GM21390 (cell line): ENCODE data around the gene MRPS18A.

Source experiments
- ATAC-seq: cut with Tn5 transposase; IDR thresholded peaks from one replicate; pipeline ENCODE4 v1.9.1; 2021; ENCODE audit not compliant: unreplicated experiment

MRPS18A gene

DNA sequence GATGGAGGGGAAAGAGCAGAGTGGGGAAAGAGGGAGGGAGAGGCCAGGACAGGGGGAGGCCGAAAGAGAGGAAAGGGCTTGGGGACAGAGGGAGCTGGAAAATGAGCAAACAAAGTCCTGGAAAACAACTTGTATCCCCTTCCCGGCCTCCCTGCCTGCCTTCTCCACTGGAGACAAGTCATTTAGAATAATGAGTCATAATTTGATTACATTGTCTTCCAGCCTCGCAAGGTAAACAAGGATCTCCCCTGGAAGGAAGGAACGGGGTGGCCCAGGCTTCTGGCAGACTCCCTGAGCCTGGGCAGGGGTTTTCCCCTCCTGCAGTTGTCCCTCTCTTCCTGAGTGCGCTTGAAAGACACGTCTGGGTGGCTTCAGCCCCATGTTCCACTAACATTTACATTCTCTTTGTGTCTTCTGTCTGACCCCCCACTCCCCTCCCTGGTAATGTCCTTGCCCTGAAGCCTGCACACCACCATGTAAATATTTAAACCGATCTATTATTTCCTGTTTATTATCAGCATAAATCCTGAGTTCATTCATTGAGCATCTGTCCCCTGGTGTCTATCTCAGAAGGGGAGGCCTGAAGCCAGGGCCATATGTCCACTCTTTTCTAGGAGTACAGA lies 12.1 kb upstream of the MRPS18A start:
- no peak for ATAC-seq

- no peak for ATAC-seq
Measured at GRCh38 chr6:43698584-43699349, 11.2 kb upstream of the MRPS18A start.

DNA sequence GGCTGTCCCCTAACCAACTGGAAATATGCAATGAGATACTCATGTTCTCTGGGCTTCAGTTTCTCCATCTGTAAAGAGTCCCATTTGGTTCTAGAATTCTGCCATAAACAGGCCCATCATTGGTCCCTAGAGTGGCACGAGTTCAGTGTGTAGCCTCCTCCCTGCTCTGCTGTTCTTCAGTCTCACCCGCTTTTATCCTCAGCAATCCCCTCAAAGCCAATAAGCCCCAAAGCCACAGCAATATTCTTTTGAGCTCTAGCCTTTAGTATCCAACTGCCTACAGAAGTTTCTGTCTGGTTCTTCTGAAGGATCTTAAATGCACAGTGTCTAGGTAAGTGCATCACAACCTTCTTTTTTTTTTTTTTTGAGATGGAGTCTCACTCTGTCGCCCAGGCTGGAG lies 9.8 kb upstream of the MRPS18A start:
- no peak for ATAC-seq

DNA sequence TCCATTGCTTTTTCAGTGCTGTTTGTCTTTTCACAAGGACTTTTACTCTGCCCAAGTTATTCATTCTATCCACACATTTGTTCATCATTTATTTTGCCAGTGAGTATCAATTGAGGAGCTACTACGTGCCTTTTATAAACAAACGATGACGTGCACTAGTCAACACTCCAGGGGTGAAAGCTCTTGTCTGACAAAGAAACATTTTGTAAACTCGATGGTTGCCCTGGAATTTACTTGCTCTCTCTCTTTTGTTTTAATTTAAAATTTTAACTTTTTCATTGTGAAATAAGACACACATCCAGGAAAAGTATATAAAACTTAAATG lies 8.3 kb upstream of the MRPS18A start:
- no peak for ATAC-seq

GRCh38 chr6:43695215-43695966 lies 7.8 kb upstream of the MRPS18A start:
- no peak for ATAC-seq

DNA sequence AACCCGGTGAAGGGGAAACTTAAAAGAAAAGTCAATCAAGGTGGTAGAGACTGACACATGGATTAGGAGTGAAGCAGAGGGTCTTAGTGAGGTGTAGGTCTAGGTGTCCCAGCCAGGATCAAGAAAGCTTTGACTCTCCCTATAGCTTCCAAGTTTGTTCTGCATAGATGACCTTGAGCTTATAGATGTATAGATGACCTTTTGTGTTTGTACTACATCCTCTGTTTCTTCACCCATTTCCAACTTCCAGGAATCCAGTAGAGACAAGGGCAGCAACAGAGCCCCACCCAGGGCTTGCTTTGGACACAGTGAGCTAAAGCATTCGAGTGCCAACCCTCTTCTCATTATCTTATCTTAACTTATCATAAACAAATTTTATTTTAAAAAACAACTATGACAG lies 1.8 kb upstream of the MRPS18A start:
- no peak for ATAC-seq

- no peak for ATAC-seq
Measured at GRCh38 chr6:43687079-43687436, 533 bp downstream of the MRPS18A start.

DNA sequence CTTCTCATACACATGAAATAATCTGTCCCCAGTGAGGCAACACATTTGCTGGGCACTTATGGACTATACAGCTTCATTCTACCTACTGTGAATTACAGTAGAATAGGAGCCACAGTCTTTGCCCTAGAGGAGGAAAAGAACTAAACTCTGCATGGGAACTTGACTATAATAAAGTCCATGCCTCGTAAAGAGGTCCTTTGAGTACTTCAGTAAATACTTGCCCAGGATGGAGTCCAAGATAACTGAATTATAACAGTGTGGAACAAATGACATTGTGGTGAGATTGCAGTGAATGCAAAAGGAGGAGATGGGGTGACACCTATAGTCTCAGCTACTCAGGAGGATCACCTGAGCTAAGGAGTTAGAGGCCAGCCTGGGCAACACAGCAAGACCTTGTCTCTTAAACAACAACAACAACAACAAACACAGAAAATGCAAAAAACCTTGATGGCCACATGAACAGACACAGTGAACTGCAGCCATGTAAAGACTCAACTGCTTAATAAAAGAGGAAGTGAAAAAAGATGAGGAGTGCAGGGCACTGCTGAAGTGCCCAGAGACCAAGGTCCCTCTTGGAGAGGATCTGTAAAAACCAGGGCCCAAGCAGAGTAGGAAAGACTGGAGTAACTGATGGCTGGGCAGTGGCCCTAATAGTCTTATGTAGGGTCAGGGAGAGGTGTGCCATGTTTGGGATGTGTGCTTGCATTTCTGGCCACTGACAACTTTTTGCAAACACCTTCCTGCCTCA lies 3.7 kb downstream of the MRPS18A start:
- ATAC-seq, result no peak

GRCh38 chr6:43682724-43683429 lies 4.7 kb downstream of the MRPS18A start:
- ATAC-seq, result no peak

DNA sequence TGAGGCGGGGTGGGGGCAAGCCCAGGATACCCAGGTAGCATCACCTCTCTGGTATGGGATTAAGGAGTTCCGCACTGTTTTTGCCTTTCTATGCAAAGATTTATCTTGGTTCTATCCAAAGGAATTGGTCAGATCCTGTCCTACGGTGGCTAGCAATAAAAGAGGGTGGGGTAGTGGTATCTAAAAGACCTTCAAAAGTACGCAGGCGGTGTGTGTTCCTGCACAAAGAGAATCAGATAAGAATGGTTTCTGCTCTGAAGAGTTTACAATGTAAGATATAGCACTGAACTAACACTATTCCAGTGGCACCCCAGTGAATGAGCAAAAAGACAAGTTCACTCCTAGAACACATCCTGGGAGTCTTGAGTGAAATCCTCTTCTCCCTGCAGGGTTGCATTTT lies 6.3 kb downstream of the MRPS18A start:
- ATAC-seq, result no peak

DNA sequence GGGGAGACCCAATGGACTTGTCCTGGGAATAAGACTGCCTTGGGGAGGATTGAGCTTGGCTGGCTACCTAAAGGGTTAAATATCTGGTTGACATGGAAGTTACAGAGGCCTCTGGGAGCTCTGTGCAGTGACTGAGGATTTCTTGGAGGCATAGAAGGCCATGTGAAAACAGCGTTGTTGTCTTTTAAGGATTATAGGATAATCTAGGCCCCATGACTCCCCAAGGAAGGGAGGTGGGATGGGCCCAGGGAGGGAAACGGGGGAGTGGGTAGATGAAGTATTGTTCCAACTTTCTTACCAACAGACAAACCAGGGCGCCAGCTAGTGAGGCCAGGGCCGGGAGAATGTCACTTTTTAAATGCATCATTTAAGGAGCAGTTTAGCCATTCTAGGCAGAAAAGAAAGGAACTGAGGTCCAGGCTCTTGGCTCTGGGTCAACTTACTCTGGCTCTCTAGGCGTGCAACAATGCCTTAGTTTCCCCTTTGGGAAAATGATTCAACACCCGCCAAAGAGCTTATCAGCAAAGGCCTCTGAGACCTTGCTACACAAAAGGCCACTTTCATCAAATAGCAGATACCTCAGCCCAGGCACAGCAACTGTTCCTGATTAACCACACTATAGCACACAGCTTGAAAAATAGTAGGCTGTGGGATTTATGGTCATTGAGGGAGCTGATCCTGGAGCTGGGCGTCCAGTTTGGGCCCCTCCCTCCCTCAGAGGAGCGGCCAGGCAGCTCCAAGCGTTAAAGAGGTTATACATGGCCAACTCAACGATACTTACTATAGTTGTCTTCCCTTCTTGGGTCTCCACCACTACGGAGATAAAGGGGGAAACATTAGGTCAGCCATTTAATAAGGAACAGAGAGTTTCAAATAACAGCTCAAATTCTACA lies 7.0 kb downstream of the MRPS18A start:
- no peak for ATAC-seq

DNA sequence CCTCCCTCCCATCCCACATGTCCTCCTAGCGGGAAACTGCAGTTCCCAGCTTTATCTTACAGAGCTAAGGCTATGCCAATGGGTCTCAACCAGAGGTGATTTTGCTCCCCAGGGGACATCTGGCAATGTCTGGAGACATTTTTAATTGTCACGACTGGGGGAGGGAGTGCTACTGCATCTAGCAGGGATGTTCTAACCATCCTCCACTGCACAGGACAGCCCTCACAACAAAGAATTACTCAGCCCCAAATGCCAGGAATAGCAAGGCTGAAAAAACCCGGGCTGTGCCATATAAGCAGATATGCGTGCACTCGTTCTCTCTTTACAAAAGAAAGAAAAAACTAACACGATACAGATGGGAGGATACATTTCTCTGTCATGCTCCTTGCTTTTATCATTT lies 8.5 kb downstream of the MRPS18A start:
- no peak for ATAC-seq

DNA sequence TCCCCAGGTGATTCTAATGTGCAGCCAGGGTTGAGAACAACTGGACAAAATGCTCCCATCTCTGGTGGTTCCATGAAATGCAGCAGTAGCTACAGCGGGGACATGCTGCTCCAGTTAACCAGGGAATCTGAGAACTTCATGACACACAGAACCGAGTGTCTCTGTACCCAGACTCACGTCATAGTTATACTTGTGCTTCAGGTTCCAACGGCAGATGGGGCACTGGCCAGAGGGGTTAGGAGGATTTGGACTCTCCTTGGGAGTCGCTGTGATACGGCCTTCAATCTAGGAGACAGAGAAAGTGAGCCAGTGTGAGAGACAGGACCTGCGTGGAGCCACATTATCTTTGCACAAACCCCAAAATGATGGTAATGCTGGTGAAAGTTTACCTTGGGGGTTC lies 9.2 kb downstream of the MRPS18A start:
- ATAC-seq, result no peak

DNA sequence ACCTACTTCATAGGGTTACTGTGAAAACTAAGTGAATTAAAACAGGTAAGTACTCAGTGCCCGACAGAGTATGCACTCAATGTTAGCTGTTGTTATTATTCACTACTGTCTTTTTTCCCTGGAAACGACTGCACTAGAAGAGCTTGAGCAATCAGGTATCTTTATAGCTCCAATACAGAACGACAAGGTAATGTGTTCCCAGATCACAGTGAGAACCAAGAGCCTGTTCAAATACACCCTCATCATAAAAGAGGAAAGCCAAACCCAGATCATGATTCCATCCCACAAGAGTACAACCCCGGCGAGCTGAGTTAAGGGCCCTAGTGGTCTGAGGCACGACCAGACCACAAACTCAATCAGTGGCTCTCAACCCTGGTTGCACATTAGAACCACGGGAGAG lies 9.8 kb downstream of the MRPS18A start:
- ATAC-seq, result no peak

DNA sequence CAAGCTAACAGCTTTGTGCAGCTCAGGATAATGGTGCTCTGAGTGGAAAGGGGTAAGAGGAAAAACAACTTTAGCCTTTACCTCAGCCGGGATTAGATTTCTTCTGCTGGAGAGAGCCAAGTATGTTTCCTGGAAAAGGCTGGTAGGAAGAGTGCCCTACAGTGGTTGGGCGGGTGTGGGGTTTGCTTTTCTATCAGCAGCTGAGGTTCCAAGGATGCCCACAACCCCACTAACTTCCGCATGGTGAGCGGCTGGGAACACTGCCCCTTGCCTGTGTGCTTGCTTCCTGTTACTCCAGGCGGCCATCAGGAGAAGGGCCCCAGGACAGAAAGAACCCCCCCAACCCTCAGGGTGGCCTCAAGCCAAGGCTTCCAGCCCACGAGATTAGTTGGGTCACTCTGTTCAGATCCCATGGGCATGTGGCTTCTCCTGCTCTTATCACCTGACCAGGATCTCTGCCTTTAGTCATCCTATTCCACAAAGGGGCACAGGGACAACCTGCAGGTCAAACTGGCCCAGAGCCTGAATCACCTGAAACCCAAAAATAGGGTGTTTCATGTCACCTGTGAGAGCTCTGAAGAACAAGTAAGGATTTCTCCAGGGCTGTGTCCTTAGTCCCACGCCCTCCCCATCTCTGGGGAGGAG lies 10.5 kb downstream of the MRPS18A start:
- no peak for ATAC-seq

GRCh38 chr6:43674921-43675320 lies 12.7 kb downstream of the MRPS18A start:
- no peak for ATAC-seq

GRCh38 chr6:43674291-43674690 lies 13.3 kb downstream of the MRPS18A start:
- no peak for ATAC-seq

- ATAC-seq, result no peak
Measured at GRCh38 chr6:43673444-43674084, 14.0 kb downstream of the MRPS18A start.
